Activated naive CD8-positive, alpha-beta T cell (primary cell): ENCODE data around the gene BBC3.
"Not testable (repeated sequence)": the region's sequence is repeated elsewhere in the genome, so short reads cannot be mapped to it uniquely, and the experiment has no call there.

ENCODE experiments used
- H3K27ac Mint-ChIP-seq: one replicate; pipeline ENCODE4 v1.8.0; 2021; ENCODE audit warnings: mixed read lengths
- H3K27me3 Mint-ChIP-seq: one replicate; pipeline ENCODE4 v1.8.0; 2021; ENCODE audit warnings: mixed read lengths
- H3K36me3 Mint-ChIP-seq: one replicate; pipeline ENCODE4 v1.8.0; 2021; ENCODE audit warnings: mixed read lengths
- H3K4me1 Mint-ChIP-seq: one replicate; pipeline ENCODE4 v1.8.0; 2021; ENCODE audit warnings: low read depth, mixed read lengths
- H3K4me3 Mint-ChIP-seq: one replicate; pipeline ENCODE4 v1.8.0; 2021; ENCODE audit warnings: mild to moderate bottlenecking, mixed read lengths
- H3K9me3 Mint-ChIP-seq: one replicate; pipeline ENCODE4 v1.8.0; 2021; ENCODE audit warnings: low read depth, mixed read lengths

BBC3 gene

DNA sequence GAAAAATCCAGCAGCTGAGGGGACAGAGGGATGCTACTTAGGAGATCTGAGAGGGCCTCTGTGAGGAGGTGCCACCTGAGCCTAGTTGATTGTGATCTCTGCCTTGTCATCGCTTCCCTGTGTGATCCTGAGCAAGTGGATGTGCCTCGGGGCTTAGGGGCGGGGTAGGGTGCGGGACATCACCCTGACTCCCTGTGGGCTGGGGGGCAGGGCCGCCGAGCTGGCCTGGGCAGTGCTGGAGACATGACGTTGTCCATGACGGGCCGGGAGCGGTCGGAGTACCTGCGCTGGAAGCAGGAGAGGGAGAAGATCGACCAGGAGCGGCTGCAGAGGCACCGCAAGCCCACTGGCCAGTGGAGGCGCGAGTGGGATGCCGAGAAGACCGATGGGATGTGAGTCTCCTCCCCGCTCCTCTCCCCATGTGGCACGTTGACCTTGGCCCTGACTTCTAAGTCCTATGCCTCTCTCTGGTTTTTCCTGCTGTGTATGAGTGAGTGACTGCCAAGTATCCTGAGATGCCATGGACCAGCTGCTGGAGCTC is 35.5 kb upstream of the BBC3 start:
- Mint-ChIP-seq H3K27me3 (no peaks in the 10 kb centered on the region), H3K4me3 (no peak overlapping the region), H3K36me3 (peaks cover 2% of the 10 kb centered on the region), H3K9me3 (no peaks in the 10 kb centered on the region), H3K27ac (no peak overlapping the region), H3K4me1 (no peaks in the 10 kb centered on the region)

GRCh38 chr19:47264629-47265028 is 33.6 kb upstream of the BBC3 start:
- Mint-ChIP-seq H3K27me3 (no peaks in the 10 kb centered on the region), H3K27ac (no peak overlapping the region), H3K36me3 (peaks cover 4% of the 10 kb centered on the region), H3K4me3 (no peak overlapping the region), H3K4me1 (peaks cover 6% of the 10 kb centered on the region), H3K9me3 (no peaks in the 10 kb centered on the region)

- not testable (repeated sequence) for H3K4me3 Mint-ChIP-seq, H3K36me3 Mint-ChIP-seq, H3K9me3 Mint-ChIP-seq, H3K27me3 Mint-ChIP-seq, H3K27ac Mint-ChIP-seq
- H3K4me1 Mint-ChIP-seq, result peaks cover 28% of the 10 kb centered on the region
Measured at GRCh38 chr19:47261946-47262793, 31.2 kb upstream of the BBC3 start.

DNA sequence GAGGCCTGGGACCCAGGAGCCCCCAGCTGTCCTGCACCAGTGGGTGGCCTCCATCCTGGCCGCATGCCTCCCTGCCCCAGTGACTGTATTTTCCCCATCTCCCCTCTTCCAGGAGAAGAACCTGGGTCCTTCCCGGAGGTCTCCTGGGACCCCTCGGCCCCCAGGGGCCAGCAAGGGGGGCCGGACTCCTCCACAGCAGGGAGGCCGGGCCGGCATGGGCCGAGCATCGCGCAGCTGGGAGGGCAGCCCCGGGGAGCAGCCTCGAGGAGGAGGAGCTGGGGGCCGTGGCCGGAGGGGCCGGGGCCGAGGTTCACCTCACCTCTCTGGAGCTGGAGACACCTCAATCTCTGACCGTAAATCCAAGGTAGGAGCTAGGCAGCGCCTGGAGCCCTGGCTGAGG is 29.5 kb upstream of the BBC3 start:
- Mint-ChIP-seq H3K9me3 (no peaks in the 10 kb centered on the region), H3K27me3 (no peaks in the 10 kb centered on the region), H3K4me1 (peaks cover 33% of the 10 kb centered on the region), H3K4me3 (no peak overlapping the region), H3K36me3 (peaks cover 9% of the 10 kb centered on the region), H3K27ac (peak overlapping the region; percentile 0)

DNA sequence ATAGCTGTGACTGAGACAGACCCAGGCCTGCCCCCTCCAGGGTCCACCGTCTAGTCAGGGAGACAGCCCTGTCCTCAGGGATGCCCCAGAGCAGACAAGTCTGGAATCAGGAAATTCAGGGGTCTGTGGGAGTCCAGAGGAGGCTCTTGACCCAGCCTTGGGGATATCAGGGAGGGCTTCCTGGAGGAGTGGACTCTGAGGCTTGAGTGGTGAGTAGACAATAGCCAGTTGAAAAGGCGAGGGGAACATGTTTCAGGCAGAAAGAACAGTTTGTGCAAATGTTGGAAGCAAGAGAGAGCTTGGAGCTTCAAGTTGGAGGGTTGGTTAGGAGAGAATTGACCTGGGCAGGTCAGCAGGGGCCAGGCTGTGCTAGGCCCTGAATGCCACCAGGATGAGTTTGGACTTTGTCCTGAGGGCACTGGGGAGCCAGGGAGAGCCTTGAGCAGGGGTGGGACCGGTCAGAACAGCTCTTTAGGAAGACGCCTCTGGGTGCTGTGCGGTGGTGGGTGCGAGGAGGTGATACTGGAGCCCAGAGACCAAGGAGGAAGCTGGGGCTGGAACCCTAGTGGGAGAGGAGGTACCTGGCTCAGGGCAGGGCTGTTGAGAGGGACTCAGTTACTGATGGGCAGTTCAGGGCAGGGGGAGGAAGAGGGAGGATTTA is 28.0 kb upstream of the BBC3 start:
- H3K4me3 Mint-ChIP-seq, result peak overlapping the region; percentile 60
- no peak overlapping the region for H3K27ac Mint-ChIP-seq
- H3K9me3 Mint-ChIP-seq, result no peaks in the 10 kb centered on the region
- peaks cover 33% of the 10 kb centered on the region for H3K4me1 Mint-ChIP-seq
- peaks cover 8% of the 10 kb centered on the region for H3K36me3 Mint-ChIP-seq
- H3K27me3 Mint-ChIP-seq, result no peaks in the 10 kb centered on the region

- no peaks in the 10 kb centered on the region for H3K27me3 Mint-ChIP-seq
- H3K4me3 Mint-ChIP-seq, result peak overlapping the region; percentile 60
- peaks cover 33% of the 10 kb centered on the region for H3K4me1 Mint-ChIP-seq
- no peak overlapping the region for H3K27ac Mint-ChIP-seq
- peaks cover 8% of the 10 kb centered on the region for H3K36me3 Mint-ChIP-seq
- no peaks in the 10 kb centered on the region for H3K9me3 Mint-ChIP-seq
Measured at GRCh38 chr19:47258434-47258833, 27.4 kb upstream of the BBC3 start.

DNA sequence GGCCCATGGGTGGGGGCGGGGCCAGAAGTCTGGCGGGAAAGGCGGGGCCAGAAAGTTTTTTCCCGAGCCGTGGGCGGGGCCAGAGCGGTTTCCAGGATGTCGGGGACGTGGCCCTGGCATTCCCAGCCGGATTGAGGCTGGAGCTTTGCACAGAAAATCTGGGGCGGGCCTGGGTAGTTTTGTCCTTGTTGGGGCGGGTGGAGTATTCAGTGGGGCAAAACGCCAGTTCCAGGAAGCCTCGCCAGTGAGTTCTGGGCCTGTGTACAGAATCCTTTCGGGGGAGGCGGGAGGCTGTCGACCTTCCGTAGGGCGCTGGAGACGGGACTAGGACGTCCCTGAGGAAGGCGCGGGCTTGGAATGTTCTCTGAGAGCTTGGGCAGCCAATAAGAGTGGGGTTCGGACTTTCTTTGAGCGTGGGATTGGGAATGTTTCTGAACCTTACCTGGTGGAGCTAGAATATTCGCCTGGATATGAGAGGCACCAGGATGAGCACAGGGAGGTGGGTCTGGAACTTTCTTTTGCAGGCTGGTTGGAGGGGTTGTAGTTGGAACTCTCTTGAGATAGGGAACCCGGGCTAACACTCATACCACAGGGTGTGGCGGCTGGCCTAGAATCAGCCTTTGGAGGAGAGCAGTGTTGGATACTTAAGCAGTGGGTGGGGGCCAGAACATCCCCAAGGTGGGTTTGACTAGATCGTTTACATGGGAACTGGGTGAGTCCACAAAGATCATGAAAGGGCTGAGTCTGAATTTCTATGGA is 26.6 kb upstream of the BBC3 start:
- Mint-ChIP-seq H3K9me3 (no peaks in the 10 kb centered on the region), H3K27me3 (no peaks in the 10 kb centered on the region), H3K4me3 (peak overlapping the region; percentile 90), H3K36me3 (peaks cover 8% of the 10 kb centered on the region), H3K4me1 (peaks cover 33% of the 10 kb centered on the region), H3K27ac (peak overlapping the region; percentile 88)

GRCh38 chr19:47256693-47257410 is 25.9 kb upstream of the BBC3 start:
- H3K27ac Mint-ChIP-seq, result peak overlapping the region; percentile 88
- H3K27me3 Mint-ChIP-seq, result no peaks in the 10 kb centered on the region
- peak overlapping the region; percentile 90 for H3K4me3 Mint-ChIP-seq
- H3K9me3 Mint-ChIP-seq, result no peaks in the 10 kb centered on the region
- peaks cover 33% of the 10 kb centered on the region for H3K4me1 Mint-ChIP-seq
- peaks cover 8% of the 10 kb centered on the region for H3K36me3 Mint-ChIP-seq

DNA sequence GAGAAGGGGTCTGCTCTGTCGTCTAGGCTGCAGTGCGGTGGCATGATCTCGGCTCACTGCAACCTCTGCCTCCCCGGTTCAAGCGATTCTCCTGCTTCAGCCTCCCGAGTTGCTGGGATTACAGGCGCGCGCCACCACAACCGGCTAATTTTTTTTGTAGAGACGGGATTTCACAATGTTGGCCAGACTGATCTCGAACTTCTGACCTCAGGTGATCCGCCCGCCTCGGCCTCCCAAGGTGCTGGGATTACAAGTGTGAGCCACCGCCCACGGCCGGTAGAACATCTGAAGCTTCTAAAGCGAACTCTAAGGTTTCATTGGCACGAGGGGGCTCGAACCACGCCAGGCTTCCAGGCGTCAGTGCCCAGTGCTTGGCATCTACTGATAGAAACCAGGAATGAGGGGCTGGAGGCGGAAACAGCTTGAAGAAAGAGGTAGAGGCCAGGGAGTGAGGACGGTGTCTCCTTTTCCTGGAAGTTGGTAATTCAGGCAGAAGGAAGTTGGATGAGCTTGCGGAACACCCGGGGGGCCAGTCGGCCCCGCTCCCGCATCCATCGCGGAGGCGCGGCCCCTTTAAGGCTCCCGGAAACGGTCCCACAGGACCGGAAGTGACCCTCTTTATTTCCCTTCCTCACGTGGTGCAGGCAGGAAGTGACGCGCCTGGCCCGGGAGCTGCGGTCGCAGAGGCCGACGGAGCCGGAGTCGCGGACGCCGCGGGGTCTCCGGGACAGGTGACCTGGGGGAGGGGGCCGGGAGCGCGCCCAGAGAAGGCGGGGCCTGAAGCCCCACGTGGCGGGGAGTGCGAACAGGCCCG is 25.1 kb upstream of the BBC3 start, which contains the start of gene CCDC9:
TSS of gene CCDC9 (plus strand) at position 647 of the 814 bp plus-strand sequence. CDS start 1,876 bp downstream, outside the sequence.
- no peaks in the 10 kb centered on the region for H3K27me3 Mint-ChIP-seq
- H3K27ac Mint-ChIP-seq, result peak within 1 kb of the TSS; percentile 88
- H3K4me3 Mint-ChIP-seq, result peak within 1 kb of the TSS; percentile 90
- peaks cover 8% of the 10 kb centered on the region for H3K36me3 Mint-ChIP-seq
- no peaks in the 10 kb centered on the region for H3K9me3 Mint-ChIP-seq
- peaks cover 31% of the 10 kb centered on the region for H3K4me1 Mint-ChIP-seq

GRCh38 chr19:47253970-47254369 is 23.0 kb upstream of the BBC3 start:
- H3K4me3 Mint-ChIP-seq, result no peak overlapping the region
- no peaks in the 10 kb centered on the region for H3K9me3 Mint-ChIP-seq
- no peak overlapping the region for H3K27ac Mint-ChIP-seq
- H3K36me3 Mint-ChIP-seq, result peaks cover under 1% of the 10 kb centered on the region
- no peaks in the 10 kb centered on the region for H3K27me3 Mint-ChIP-seq
- peaks cover 23% of the 10 kb centered on the region for H3K4me1 Mint-ChIP-seq

DNA sequence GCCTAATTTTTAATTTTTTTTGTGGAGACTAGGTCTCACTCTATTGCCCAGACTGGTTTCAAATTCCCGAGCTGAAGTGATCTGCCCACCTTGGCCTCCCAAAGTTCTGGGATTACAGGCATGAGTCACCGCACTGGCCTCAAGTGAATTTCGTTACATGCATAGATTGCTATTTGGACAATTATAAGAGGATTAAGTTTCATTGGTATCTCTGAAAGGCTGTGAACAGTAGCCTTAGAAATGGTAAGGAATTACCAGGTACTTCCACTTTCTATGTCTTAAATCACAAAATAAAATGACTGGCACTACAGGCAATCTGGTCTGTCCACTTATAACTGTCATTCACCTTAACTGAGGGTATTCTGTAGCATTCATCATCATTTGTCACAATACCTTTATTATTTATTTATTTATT is 22.5 kb upstream of the BBC3 start:
- Mint-ChIP-seq H3K36me3 (no peaks in the 10 kb centered on the region), H3K27me3 (no peaks in the 10 kb centered on the region), H3K9me3 (no peaks in the 10 kb centered on the region), H3K4me3 (no peak overlapping the region), H3K4me1 (peaks cover 18% of the 10 kb centered on the region), H3K27ac (no peak overlapping the region)

- not testable (repeated sequence) for H3K27me3 Mint-ChIP-seq, H3K36me3 Mint-ChIP-seq, H3K27ac Mint-ChIP-seq, H3K4me3 Mint-ChIP-seq, H3K9me3 Mint-ChIP-seq
- H3K4me1 Mint-ChIP-seq, result peaks cover 16% of the 10 kb centered on the region
Measured at GRCh38 chr19:47253016-47253415, 22.0 kb upstream of the BBC3 start.

- H3K4me1 Mint-ChIP-seq, result peaks cover 20% of the 10 kb centered on the region
- H3K27me3 Mint-ChIP-seq, result no peaks in the 10 kb centered on the region
- H3K4me3 Mint-ChIP-seq, result no peak overlapping the region
- no peaks in the 10 kb centered on the region for H3K9me3 Mint-ChIP-seq
- peak overlapping the region; percentile 68 for H3K27ac Mint-ChIP-seq
- H3K36me3 Mint-ChIP-seq, result no peaks in the 10 kb centered on the region
Measured at GRCh38 chr19:47247308-47247990, 16.4 kb upstream of the BBC3 start.
